Stimulated activated CD4-positive, alpha-beta T cell treated with anti-CD3 and anti-CD28 coated beads, TNF-alpha, amount 100 ng/mL, for 48 hours (primary cell): ENCODE measurements around the gene FLYWCH1.

Experiments used
- DNase-seq, 3 donors: peaks; one replicate each; pipeline ENCODE4 v3.0.0-alpha.2; 2020; ENCODE audit warnings: low read depth in 3 of 3

FLYWCH1 gene

GRCh38 chr16:2968738-2969544 lies 57.2 kb downstream of the FLYWCH1 start, which contains the start of gene PAQR4:
PAQR4 (plus strand) TSS chr16:2969348; CDS start chr16:2969675, 327 bp downstream.
- DNase-seq, result peak; percentile 66 to 81 (median 74)

GRCh38 chr16:2969545-2970521 lies 58.1 kb downstream of the FLYWCH1 start:
- peak; percentile 70 to 84 (median 74) for DNase-seq

GRCh38 chr16:2970563-2970962 lies 58.8 kb downstream of the FLYWCH1 start:
- no peak for DNase-seq

- no peak for DNase-seq
Observed at GRCh38 chr16:2971134-2971984, 59.6 kb downstream of the FLYWCH1 start.

GRCh38 chr16:2971985-2972784 lies 60.5 kb downstream of the FLYWCH1 start:
- DNase-seq, result no peak

GRCh38 chr16:2973093-2973492 lies 61.4 kb downstream of the FLYWCH1 start:
- DNase-seq, result no peak

GRCh38 chr16:2973605-2974318 lies 62.0 kb downstream of the FLYWCH1 start:
- DNase-seq, result no peak

- no peak for DNase-seq
Observed at GRCh38 chr16:2974319-2975056, 62.8 kb downstream of the FLYWCH1 start.

GRCh38 chr16:2975161-2975795 lies 63.5 kb downstream of the FLYWCH1 start:
- DNase-seq, result no peak

- no peak for DNase-seq
Observed at GRCh38 chr16:2976201-2976600, 64.5 kb downstream of the FLYWCH1 start.

- DNase-seq, result no peak
Observed at GRCh38 chr16:2976673-2977072, 64.9 kb downstream of the FLYWCH1 start.

- no peak for DNase-seq
Observed at GRCh38 chr16:2977440-2977839, 65.7 kb downstream of the FLYWCH1 start.

- no peak for DNase-seq
Observed at GRCh38 chr16:2979669-2980226, 68.0 kb downstream of the FLYWCH1 start.

GRCh38 chr16:2980227-2981176 lies 68.8 kb downstream of the FLYWCH1 start, which contains the start of gene PKMYT1:
PKMYT1 (minus strand) TSS chr16:2980446; CDS start chr16:2979657, 789 bp downstream.
- peak; percentile 89 to 97 (median 91) for DNase-seq

- DNase-seq, result no peak
Observed at GRCh38 chr16:2981177-2981898, 69.6 kb downstream of the FLYWCH1 start.

- no peak for DNase-seq
Observed at GRCh38 chr16:2981899-2982250, 70.1 kb downstream of the FLYWCH1 start.

- DNase-seq, result no peak
Observed at GRCh38 chr16:2982402-2982801, 70.7 kb downstream of the FLYWCH1 start.
